ENCODE measurements around the gene IQGAP2.

IQGAP2 gene

GRCh38 chr5:76545184-76545583, 142.1 kb downstream of the IQGAP2 start:
- no peak overlapping the region for H3K9ac ChIP-seq
- peaks cover 27% of the 10 kb centered on the region for H3K4me1 ChIP-seq
- H2AFZ ChIP-seq: no peak overlapping the region
- H3K4me3 ChIP-seq (ENCODE audit: low read depth, low read length): no peak overlapping the region
- no peaks in the 10 kb centered on the region for H3K27me3 ChIP-seq (ENCODE audit: control insufficient read depth, insufficient read depth, low read length)
- peaks cover 32% of the 10 kb centered on the region for H3K79me2 ChIP-seq
- no peak for TF ChIP-seq CTCF (IDR thresholded peaks at IDR 0.05)
- H3K4me2 ChIP-seq (ENCODE audit: low read length): no peak overlapping the region
- no peaks in the 10 kb centered on the region for H3K9me3 ChIP-seq (ENCODE audit: control insufficient read depth, low read length)
- H3K36me3 ChIP-seq (ENCODE audit: control insufficient read depth, insufficient read depth, low read length): no peaks in the 10 kb centered on the region
- H3K27ac ChIP-seq: no peak overlapping the region

GRCh38 chr5:76546497-76547102, 143.5 kb downstream of the IQGAP2 start:
- no peak overlapping the region for H3K27ac ChIP-seq
- TF ChIP-seq CTCF (IDR thresholded peaks at IDR 0.05): no peak
- no peak overlapping the region for H3K4me3 ChIP-seq (ENCODE audit: low read depth, low read length)
- H3K79me2 ChIP-seq: peaks cover 32% of the 10 kb centered on the region
- no peak overlapping the region for H3K4me2 ChIP-seq (ENCODE audit: low read length)
- H3K4me1 ChIP-seq: peaks cover 27% of the 10 kb centered on the region
- no peak overlapping the region for H2AFZ ChIP-seq
- H3K9ac ChIP-seq: no peak overlapping the region
- no peaks in the 10 kb centered on the region for H3K9me3 ChIP-seq (ENCODE audit: control insufficient read depth, low read length)
- no peaks in the 10 kb centered on the region for H3K36me3 ChIP-seq (ENCODE audit: control insufficient read depth, insufficient read depth, low read length)
- H3K27me3 ChIP-seq (ENCODE audit: control insufficient read depth, insufficient read depth, low read length): no peaks in the 10 kb centered on the region

- H3K9ac ChIP-seq: no peak overlapping the region
- peaks cover 36% of the 10 kb centered on the region for H3K79me2 ChIP-seq
- H3K27ac ChIP-seq: no peak overlapping the region
- H3K4me3 ChIP-seq (ENCODE audit: low read depth, low read length): no peak overlapping the region
- H3K4me2 ChIP-seq (ENCODE audit: low read length): no peak overlapping the region
- H3K9me3 ChIP-seq (ENCODE audit: control insufficient read depth, low read length): no peaks in the 10 kb centered on the region
- no peaks in the 10 kb centered on the region for H3K36me3 ChIP-seq (ENCODE audit: control insufficient read depth, insufficient read depth, low read length)
- no peak overlapping the region for H2AFZ ChIP-seq
- TF ChIP-seq CTCF (IDR thresholded peaks at IDR 0.05): no peak
- H3K4me1 ChIP-seq: peaks cover 22% of the 10 kb centered on the region
- no peaks in the 10 kb centered on the region for H3K27me3 ChIP-seq (ENCODE audit: control insufficient read depth, insufficient read depth, low read length)
Observed at GRCh38 chr5:76547242-76547890, 144.3 kb downstream of the IQGAP2 start.

GRCh38 chr5:76547891-76548524, 144.9 kb downstream of the IQGAP2 start:
- Histone ChIP-seq H3K27ac (no peak overlapping the region), H3K9me3 (ENCODE audit: control insufficient read depth, low read length) (no peaks in the 10 kb centered on the region)
- no peak for TF ChIP-seq CTCF (IDR thresholded peaks at IDR 0.05)

More at GRCh38 chr5:76547891-76548524, 144.9 kb downstream of the IQGAP2 start:
- Histone ChIP-seq H3K4me1 (peaks cover 15% of the 10 kb centered on the region), H3K36me3 (ENCODE audit: control insufficient read depth, insufficient read depth, low read length) (no peaks in the 10 kb centered on the region), H3K9ac (no peak overlapping the region), H3K4me3 (ENCODE audit: low read depth, low read length) (no peak overlapping the region), H3K27me3 (ENCODE audit: control insufficient read depth, insufficient read depth, low read length) (no peaks in the 10 kb centered on the region), H3K79me2 (peaks cover 38% of the 10 kb centered on the region), H2AFZ (no peak overlapping the region), H3K4me2 (ENCODE audit: low read length) (no peak overlapping the region)
